Measurements from ENCODE around the gene MIOS.

Gene MIOS

DNA sequence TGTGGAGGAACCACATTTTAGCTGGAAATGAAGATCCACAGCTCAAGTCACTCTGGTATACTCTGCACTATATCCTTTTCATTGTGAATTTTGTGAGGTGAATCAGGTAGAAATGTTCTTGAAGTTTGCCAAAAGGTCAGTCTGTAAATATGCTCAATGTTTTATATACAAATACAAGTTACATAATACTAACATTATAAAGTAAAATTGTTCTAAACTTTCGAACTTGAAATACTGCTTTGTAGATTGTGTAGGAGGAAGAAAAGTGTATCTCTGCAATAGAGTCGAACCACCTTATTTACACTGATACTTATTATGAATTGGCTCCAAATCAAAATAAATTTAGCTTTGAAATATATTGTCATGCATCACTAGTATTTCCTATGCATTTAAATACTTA, 7.0 kb downstream of the MIOS start:
- no peak overlapping the region for H3K4me3 Mint-ChIP-seq

DNA sequence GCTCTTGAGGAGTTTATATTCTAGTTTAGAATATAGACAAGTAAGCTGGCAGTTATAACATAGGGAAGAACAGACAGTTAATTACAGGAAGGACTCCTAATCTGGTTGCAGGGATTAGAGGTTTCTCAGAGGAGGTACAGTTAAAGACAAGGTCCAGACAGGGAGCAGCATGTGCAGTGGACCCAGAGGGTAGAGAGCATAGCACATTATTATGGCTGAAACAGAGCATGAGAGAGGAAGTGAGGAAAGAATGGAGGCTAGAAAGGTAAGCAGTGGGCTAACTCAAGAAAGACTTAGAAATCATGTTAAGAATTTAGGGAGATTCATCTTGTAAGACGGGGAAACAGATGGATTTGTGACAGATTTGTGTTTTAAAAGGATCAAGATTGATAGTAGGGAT, 9.7 kb downstream of the MIOS start:
- no peak for ATAC-seq (replicated peaks; ENCODE audit: extremely low read depth, poor library complexity, severe bottlenecking)
- no peak for DNase-seq (ENCODE audit: low spot score in 2 of 2)
- H3K4me1 Mint-ChIP-seq, result no peaks in the 10 kb centered on the region
- no peak overlapping the region for H3K27ac Mint-ChIP-seq (ENCODE audit: low read depth)
- no peaks in the 10 kb centered on the region for H3K27me3 Mint-ChIP-seq
- H3K4me3 Mint-ChIP-seq, result no peak overlapping the region
- H3K9me3 Mint-ChIP-seq, result no peaks in the 10 kb centered on the region
- peaks cover 9% of the 10 kb centered on the region for H3K36me3 Mint-ChIP-seq (ENCODE audit: insufficient read depth)

More for the DNA sequence above, 7.0 kb downstream of the MIOS start:
- Mint-ChIP-seq H3K36me3 (ENCODE audit: insufficient read depth) (peaks cover 6% of the 10 kb centered on the region), H3K9me3 (no peaks in the 10 kb centered on the region), H3K4me1 (peaks cover 21% of the 10 kb centered on the region), H3K27me3 (no peaks in the 10 kb centered on the region), H3K27ac (ENCODE audit: low read depth) (no peak overlapping the region)
- DNase-seq (ENCODE audit: low spot score in 2 of 2), result no peak
- no peak for ATAC-seq (replicated peaks; ENCODE audit: extremely low read depth, poor library complexity, severe bottlenecking)

- Mint-ChIP-seq H3K4me1 (no peaks in the 10 kb centered on the region), H3K4me3 (no peak overlapping the region), H3K27ac (ENCODE audit: low read depth) (no peak overlapping the region), H3K36me3 (ENCODE audit: insufficient read depth) (peaks cover 5% of the 10 kb centered on the region), H3K9me3 (no peaks in the 10 kb centered on the region), H3K27me3 (no peaks in the 10 kb centered on the region)
- DNase-seq (ENCODE audit: low spot score in 2 of 2), result no peak
- ATAC-seq (replicated peaks; ENCODE audit: extremely low read depth, poor library complexity, severe bottlenecking), result no peak
Measured at GRCh38 chr7:7577888-7578287, 11.2 kb downstream of the MIOS start.

DNA sequence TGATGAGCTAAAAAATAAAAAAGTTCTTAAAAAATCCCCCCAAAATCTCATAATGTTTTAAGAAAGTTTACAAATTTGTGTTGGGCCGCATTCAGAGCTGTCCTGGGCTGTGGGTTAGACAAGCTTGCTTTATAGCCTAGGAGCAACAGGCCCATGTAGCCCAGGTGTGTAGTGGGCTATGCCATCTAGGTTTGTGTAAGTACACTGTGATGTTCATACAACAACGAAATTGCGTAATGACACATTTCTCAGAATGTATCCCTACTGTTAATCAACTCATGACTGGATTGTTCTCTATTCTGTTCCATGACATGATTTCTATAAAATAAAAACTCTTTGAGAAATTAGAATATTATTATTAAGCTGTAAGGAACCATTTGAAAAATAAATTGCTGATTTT, 13.0 kb downstream of the MIOS start:
- H3K4me1 Mint-ChIP-seq, result no peaks in the 10 kb centered on the region

DNA sequence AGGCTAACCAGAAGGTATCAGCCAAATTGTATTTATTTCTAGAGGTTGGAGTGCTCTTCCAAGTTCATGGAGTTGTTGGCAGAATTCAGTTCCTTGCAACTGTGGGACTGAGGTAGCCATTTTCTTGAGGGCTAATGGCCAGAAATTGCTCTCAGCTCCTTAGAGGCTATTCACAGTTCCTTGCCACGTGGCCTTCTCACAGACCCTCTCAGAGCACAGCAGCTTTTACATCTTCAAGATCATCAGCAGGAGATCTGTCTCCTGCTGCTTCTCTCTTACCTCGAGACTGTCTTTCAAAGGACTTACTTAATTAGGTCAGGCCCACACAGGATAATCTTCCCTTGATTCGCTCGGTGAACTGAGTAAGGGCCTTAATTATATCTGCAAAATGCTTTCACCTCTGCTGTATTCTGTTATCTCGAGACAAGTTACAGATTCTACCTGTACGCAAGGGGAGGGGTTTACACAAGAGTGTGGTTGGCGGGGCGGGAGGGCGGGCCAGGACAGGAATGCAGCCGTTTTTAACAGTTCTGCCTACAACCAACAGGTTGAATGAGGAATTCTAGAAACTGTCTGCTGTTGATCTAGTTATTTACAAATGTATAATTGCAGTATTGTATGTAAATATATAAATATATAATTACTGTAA, 15.0 kb downstream of the MIOS start:
- H3K4me3 Mint-ChIP-seq, result no peak overlapping the region
- no peak overlapping the region for H3K27ac Mint-ChIP-seq (ENCODE audit: low read depth)
- H3K9me3 Mint-ChIP-seq, result no peaks in the 10 kb centered on the region
- H3K4me1 Mint-ChIP-seq, result no peaks in the 10 kb centered on the region
- peaks cover 6% of the 10 kb centered on the region for H3K36me3 Mint-ChIP-seq (ENCODE audit: insufficient read depth)
- no peak for ATAC-seq (replicated peaks; ENCODE audit: extremely low read depth, poor library complexity, severe bottlenecking)
- no peaks in the 10 kb centered on the region for H3K27me3 Mint-ChIP-seq
- no peak for DNase-seq (ENCODE audit: low spot score in 2 of 2)

More for the DNA sequence above, 13.0 kb downstream of the MIOS start:
- DNase-seq (ENCODE audit: low spot score in 2 of 2), result no peak
- ATAC-seq (replicated peaks; ENCODE audit: extremely low read depth, poor library complexity, severe bottlenecking), result no peak
- H3K4me3 Mint-ChIP-seq, result no peak overlapping the region
- H3K36me3 Mint-ChIP-seq (ENCODE audit: insufficient read depth), result peaks cover 3% of the 10 kb centered on the region
- no peak overlapping the region for H3K27ac Mint-ChIP-seq (ENCODE audit: low read depth)
- H3K9me3 Mint-ChIP-seq, result no peaks in the 10 kb centered on the region
- no peaks in the 10 kb centered on the region for H3K27me3 Mint-ChIP-seq

GRCh38 chr7:7582596-7582995, 15.9 kb downstream of the MIOS start:
- Mint-ChIP-seq H3K4me3 (no peak overlapping the region), H3K9me3 (no peaks in the 10 kb centered on the region), H3K4me1 (no peaks in the 10 kb centered on the region), H3K27ac (ENCODE audit: low read depth) (peak overlapping the region; percentile 65), H3K27me3 (no peaks in the 10 kb centered on the region), H3K36me3 (ENCODE audit: insufficient read depth) (peaks cover 6% of the 10 kb centered on the region)
- DNase-seq (ENCODE audit: low spot score in 2 of 2) (no peak), ATAC-seq (replicated peaks; ENCODE audit: extremely low read depth, poor library complexity, severe bottlenecking) (no peak)

GRCh38 chr7:7583731-7584130, 17.0 kb downstream of the MIOS start:
- Mint-ChIP-seq H3K4me1 (no peaks in the 10 kb centered on the region), H3K27me3 (no peaks in the 10 kb centered on the region), H3K27ac (ENCODE audit: low read depth) (no peak overlapping the region), H3K9me3 (no peaks in the 10 kb centered on the region), H3K4me3 (no peak overlapping the region), H3K36me3 (ENCODE audit: insufficient read depth) (peaks cover 6% of the 10 kb centered on the region)
- DNase-seq (ENCODE audit: low spot score in 2 of 2) (no peak), ATAC-seq (replicated peaks; ENCODE audit: extremely low read depth, poor library complexity, severe bottlenecking) (no peak)

GRCh38 chr7:7584653-7585052, 18.0 kb downstream of the MIOS start:
- H3K27me3 Mint-ChIP-seq, result no peaks in the 10 kb centered on the region
- DNase-seq (ENCODE audit: low spot score in 2 of 2) (no peak), ATAC-seq (replicated peaks; ENCODE audit: extremely low read depth, poor library complexity, severe bottlenecking) (no peak)
- H3K27ac Mint-ChIP-seq (ENCODE audit: low read depth), result no peak overlapping the region
- no peaks in the 10 kb centered on the region for H3K9me3 Mint-ChIP-seq
- peaks cover 6% of the 10 kb centered on the region for H3K36me3 Mint-ChIP-seq (ENCODE audit: insufficient read depth)
- H3K4me1 Mint-ChIP-seq, result no peaks in the 10 kb centered on the region
- H3K4me3 Mint-ChIP-seq, result no peak overlapping the region

- Mint-ChIP-seq H3K4me3 (no peak overlapping the region), H3K27me3 (no peaks in the 10 kb centered on the region), H3K27ac (ENCODE audit: low read depth) (no peak overlapping the region), H3K4me1 (no peaks in the 10 kb centered on the region), H3K9me3 (no peaks in the 10 kb centered on the region), H3K36me3 (ENCODE audit: insufficient read depth) (peaks cover 5% of the 10 kb centered on the region)
- no peak for DNase-seq (ENCODE audit: low spot score in 2 of 2)
- ATAC-seq (replicated peaks; ENCODE audit: extremely low read depth, poor library complexity, severe bottlenecking), result no peak
Measured at GRCh38 chr7:7585241-7585928, 18.7 kb downstream of the MIOS start.

GRCh38 chr7:7595451-7595850, 28.8 kb downstream of the MIOS start:
- H3K36me3 Mint-ChIP-seq (ENCODE audit: insufficient read depth), result peaks cover 12% of the 10 kb centered on the region
- H3K27me3 Mint-ChIP-seq, result no peaks in the 10 kb centered on the region
- H3K27ac Mint-ChIP-seq (ENCODE audit: low read depth), result no peak overlapping the region
- no peaks in the 10 kb centered on the region for H3K9me3 Mint-ChIP-seq
- ATAC-seq (replicated peaks; ENCODE audit: extremely low read depth, poor library complexity, severe bottlenecking) (no peak), DNase-seq (ENCODE audit: low spot score in 2 of 2) (no peak)
- H3K4me3 Mint-ChIP-seq, result no peak overlapping the region
- peaks cover 5% of the 10 kb centered on the region for H3K4me1 Mint-ChIP-seq

DNA sequence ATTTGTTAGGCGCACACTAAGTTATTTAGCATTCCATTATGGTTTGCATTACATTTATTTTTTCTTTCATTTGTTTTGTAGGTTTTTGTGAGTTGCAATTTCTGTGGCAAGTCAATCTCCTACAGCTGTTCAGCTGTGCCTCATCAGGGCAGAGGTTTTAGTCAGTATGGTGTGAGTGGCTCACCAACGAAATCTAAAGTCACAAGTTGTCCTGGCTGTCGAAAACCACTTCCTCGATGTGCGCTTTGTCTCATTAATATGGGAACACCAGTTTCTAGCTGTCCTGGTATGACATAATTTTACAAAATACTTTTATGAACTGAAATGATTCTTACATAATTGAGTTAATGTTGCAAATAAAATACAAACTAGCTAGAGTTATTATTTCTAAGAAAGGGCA, 29.5 kb downstream of the MIOS start:
- DNase-seq (ENCODE audit: low spot score in 2 of 2) (peak in 1 of 2 donors; percentile 16), ATAC-seq (replicated peaks; ENCODE audit: extremely low read depth, poor library complexity, severe bottlenecking) (peak; percentile 71)
- H3K4me1 Mint-ChIP-seq, result no peaks in the 10 kb centered on the region
- no peak overlapping the region for H3K27ac Mint-ChIP-seq (ENCODE audit: low read depth)
- H3K36me3 Mint-ChIP-seq (ENCODE audit: insufficient read depth), result peaks cover 9% of the 10 kb centered on the region
- no peaks in the 10 kb centered on the region for H3K9me3 Mint-ChIP-seq
- no peaks in the 10 kb centered on the region for H3K27me3 Mint-ChIP-seq
- H3K4me3 Mint-ChIP-seq, result no peak overlapping the region

GRCh38 chr7:7607010-7607409, 40.3 kb downstream of the MIOS start:
- Mint-ChIP-seq H3K4me3 (no peak overlapping the region), H3K4me1 (no peaks in the 10 kb centered on the region), H3K27ac (ENCODE audit: low read depth) (no peak overlapping the region), H3K36me3 (ENCODE audit: insufficient read depth) (peaks cover 10% of the 10 kb centered on the region), H3K27me3 (no peaks in the 10 kb centered on the region), H3K9me3 (no peaks in the 10 kb centered on the region)
- no peak for ATAC-seq (replicated peaks; ENCODE audit: extremely low read depth, poor library complexity, severe bottlenecking)
- DNase-seq (ENCODE audit: low spot score in 2 of 2), result no peak

DNA sequence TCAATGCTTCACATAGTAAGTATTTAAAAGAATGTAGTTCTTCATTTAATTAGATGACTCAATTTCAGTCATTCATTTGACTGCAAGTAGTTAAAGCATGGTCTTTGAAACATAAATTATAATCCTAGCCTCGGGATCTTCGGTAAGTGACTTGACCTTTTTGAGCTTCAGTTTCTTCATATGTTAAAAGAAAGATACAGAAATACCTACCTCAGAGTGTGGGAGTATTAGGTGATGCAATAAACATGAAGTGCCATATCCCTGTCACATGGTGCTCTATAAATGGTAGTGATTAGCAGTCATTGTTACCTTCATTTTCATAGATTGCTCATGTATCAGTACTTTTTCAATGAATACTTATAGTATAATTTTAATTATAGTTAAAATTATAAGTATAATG, 42.6 kb downstream of the MIOS start:
- no peaks in the 10 kb centered on the region for H3K9me3 Mint-ChIP-seq
- H3K27me3 Mint-ChIP-seq, result no peaks in the 10 kb centered on the region
- no peak overlapping the region for H3K4me3 Mint-ChIP-seq
- no peak overlapping the region for H3K27ac Mint-ChIP-seq (ENCODE audit: low read depth)
- no peak for DNase-seq (ENCODE audit: low spot score in 2 of 2)
- ATAC-seq (replicated peaks; ENCODE audit: extremely low read depth, poor library complexity, severe bottlenecking), result no peak
- H3K36me3 Mint-ChIP-seq (ENCODE audit: insufficient read depth), result peaks cover 10% of the 10 kb centered on the region
- H3K4me1 Mint-ChIP-seq, result no peaks in the 10 kb centered on the region
